ENCODE results near the gene SLC39A5.
"Not testable (repeated sequence)": the region's sequence is repeated elsewhere in the genome, so short reads cannot be mapped to it uniquely, and the experiment has no call there.

The SLC39A5 gene

DNA sequence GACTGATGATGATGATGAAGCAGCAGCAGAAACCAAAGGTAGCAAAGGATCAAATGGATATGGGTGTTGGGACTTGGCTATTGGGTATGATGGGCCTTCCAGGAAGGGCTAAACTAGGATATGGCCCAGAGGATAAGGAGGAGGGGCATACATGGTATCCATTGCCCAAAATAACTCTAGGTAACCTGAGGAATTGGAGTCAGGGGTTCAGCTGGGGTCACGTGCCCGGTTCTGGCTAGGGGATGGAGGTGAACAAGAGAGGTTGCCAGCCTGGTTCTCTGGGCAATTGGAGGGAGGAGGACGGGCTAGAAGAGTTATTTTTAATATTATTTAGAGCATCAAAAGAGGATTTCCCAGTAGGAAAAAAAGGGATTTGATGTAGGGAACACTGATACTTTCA is 31.1 kb downstream of the SLC39A5 start:
- TF ChIP-seq, protein P1, sequence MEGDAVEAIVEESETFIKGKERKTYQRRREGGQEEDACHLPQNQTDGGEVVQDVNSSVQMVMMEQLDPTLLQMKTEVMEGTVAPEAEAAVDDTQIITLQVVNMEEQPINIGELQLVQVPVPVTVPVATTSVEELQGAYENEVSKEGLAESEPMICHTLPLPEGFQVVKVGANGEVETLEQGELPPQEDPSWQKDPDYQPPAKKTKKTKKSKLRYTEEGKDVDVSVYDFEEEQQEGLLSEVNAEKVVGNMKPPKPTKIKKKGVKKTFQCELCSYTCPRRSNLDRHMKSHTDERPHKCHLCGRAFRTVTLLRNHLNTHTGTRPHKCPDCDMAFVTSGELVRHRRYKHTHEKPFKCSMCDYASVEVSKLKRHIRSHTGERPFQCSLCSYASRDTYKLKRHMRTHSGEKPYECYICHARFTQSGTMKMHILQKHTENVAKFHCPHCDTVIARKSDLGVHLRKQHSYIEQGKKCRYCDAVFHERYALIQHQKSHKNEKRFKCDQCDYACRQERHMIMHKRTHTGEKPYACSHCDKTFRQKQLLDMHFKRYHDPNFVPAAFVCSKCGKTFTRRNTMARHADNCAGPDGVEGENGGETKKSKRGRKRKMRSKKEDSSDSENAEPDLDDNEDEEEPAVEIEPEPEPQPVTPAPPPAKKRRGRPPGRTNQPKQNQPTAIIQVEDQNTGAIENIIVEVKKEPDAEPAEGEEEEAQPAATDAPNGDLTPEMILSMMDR (IDR thresholded peaks at IDR 0.05; ENCODE audit: borderline replicate concordance, insufficient read depth, low read depth, low read length) = no peak
- H3K4me3 ChIP-seq (ENCODE audit: low read depth, low read length) = no peak overlapping the region

DNA sequence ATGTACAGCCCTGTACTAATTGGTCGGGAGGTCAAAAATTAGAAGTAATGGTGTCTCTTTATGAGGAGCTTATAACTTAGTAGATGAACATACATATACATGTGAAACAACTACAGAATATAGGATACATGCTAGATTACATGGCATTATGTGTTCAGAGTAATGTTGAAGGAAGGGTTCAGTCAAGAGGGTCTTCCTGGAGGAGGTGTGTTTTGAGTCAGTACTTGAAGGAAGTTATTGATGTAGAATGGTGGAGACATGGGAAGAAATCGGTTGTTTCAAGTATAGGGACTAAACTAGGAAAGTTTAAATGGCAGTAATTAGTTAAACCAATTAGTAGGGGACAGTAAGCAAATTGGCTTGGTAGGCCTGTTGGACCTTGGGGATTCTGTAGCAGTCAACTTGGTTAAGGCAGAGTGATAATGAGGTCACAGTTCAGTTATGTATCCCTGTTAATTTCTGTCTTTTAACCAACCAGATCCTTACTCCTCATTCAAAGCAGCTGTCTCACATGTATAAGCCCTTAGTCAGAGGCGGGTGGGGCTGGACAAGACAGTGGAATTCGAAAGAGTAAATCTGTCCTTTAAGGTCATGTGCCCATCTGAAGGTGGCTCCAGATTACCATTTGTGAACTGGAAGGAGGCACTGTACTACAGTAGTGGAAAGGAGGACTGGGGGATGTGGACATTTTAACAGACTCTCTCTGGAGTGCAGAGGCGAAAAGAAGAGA is 31.8 kb downstream of the SLC39A5 start:
- TF ChIP-seq, protein P1 (IDR thresholded peaks at IDR 0.05; ENCODE audit: borderline replicate concordance, insufficient read depth, low read depth, low read length) = no peak
- H3K4me3 ChIP-seq (ENCODE audit: low read depth, low read length) = no peak overlapping the region

DNA sequence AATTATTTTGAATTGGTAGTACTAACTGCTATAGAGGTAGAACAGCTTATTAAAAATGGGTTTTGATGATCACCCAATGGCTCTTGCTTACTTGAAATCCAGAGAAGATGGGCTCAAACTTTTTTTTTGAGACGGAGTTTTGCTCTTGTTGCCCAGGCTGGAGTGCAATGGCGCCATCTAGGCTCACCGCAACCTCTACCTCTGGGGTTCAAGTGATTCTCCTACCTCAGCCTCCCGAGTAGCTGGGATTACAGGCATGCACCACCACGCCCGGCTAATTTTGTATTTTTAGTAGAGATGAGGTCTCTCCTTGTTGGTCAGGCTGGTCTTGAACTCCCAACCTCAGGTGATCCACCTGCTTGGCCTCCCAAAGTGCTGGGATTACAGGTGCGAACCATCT is 33.1 kb downstream of the SLC39A5 start:
- H3K4me3 ChIP-seq (ENCODE audit: low read depth, low read length) = not testable (repeated sequence)

DNA sequence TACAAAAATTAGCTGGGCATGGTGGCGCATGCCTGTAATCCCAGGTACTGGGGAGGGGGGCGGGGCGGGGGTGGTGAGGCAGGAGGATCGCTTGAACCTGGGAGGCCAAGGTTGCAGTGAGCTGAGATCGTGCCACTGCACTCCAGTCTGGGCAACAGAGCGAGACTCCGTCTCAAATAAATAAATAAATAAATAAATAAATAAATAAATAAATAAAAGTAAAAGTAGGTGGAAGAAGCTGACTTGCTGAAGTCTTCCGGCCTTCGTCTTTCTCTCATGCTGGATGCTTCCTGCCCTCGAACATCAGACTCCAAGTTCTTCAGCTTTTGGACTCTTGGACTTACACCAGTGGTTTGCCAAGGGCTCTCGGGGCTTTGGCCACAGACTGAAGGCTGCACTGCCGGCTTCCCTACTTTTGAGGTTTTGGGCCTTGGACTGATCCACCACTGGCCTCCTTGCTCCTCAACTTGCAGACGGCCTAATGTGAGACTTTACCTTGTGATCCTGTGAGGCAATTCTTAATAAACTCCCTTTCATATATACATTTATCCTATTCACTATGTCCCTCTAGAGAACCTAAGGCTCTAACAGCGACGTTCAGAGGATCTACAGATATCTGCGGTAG is 36.3 kb downstream of the SLC39A5 start:
- peak overlapping the region; percentile 87 for H3K4me3 ChIP-seq (ENCODE audit: low read depth, low read length)

DNA sequence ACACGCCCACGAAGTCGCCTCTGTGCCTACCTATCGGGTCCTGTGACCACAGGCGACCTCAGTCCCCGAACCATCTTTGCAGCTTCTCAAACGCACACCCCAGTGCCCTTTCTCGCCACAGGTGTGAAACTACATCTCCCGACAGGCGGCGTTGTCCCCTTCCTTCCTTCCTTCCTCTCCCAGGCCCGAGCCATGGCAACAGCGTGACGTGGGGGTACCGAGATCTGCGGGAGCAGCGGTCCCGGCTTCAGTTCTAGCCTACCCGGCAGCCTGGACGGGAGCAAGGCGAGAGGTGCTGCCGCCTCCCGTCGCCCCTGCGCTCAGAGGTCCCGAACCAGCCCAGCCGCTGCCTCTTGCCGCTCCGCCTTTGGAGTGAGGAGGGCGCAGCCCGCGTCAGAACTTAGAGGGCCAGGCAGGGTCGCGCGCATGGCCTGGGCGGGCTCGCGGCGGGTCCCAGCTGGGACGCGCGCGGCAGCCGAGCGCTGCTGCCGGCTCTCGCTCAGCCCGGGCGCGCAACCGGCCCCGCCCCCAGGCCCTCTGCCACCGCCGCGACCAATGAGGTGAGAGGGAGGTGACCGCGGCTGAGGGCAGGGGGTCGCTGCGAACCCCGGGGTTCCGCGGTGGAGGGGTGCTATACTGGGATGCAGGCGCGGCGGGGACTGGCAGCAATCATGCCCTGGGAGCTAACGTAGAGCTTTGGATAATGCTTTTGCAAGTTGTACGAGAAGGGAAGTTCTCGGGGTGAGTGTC is 37.0 kb downstream of the SLC39A5 start, which contains the start of gene COQ10A:
Gene COQ10A, plus strand, starts transcription at position 250 of the 750 bp plus-strand sequence. Its CDS starts 177 bp downstream, at position 427.
- peak within 1 kb of the TSS; percentile 87 for H3K4me3 ChIP-seq (ENCODE audit: low read depth, low read length)
- TF ChIP-seq, protein P1 (IDR thresholded peaks at IDR 0.05; ENCODE audit: borderline replicate concordance, insufficient read depth, low read depth, low read length) = peak; percentile 61; the same call in 1 of the 2 replicates

DNA sequence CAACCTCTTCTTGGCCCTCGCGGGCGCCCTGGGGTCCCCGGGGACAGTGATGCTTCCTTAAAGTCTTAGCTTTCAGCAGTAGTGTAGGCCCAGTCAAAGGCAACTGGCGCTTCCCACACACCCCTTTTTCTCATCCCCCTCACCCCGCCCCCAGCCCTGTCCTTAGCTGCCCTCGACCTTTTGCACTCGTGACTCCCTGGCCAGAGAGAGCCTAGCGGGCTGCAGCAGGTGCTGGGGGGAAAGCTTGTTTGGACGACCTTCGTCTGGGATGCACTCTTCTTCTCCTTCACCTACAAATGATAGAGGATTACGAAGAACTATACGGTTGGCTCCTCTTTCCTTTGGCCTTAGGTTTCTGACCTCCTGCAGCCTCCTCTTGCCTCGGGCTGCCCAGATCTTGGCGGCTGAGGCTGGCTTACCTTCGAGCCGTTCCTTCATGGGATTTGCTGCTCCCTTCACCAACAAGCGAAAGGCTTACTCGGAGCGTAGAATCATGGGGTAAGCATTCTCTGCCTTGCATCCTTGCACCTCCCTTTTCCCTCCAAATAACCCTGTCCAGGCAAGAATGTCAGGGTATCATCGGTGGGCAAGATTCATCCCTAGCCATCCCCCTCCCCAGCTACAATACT is 37.7 kb downstream of the SLC39A5 start:
- H3K4me3 ChIP-seq (ENCODE audit: low read depth, low read length) = peak overlapping the region; percentile 87
- TF ChIP-seq, protein P1 (IDR thresholded peaks at IDR 0.05; ENCODE audit: borderline replicate concordance, insufficient read depth, low read depth, low read length) = no peak

DNA sequence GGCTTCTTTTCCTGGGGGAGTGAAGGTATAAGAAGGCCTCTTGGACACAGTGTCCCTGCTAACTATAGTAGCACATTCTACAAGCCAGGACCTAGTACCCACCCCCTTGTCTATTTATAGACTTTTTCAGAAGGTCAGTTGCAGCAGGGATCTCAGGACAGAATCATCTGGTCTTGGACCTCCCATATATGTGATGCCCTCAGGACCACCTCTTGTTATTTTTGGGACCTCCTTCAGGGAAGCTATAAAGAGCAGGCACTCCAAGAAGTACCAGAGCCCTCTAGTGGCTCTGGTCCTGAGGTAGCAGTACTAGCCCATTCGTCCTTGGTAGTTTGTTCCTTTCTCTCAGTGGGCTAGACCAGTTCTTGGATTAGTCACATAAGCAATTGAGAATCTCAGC is 41.2 kb downstream of the SLC39A5 start:
- no peak overlapping the region for H3K4me3 ChIP-seq (ENCODE audit: low read depth, low read length)
- TF ChIP-seq, protein P1 (IDR thresholded peaks at IDR 0.05; ENCODE audit: borderline replicate concordance, insufficient read depth, low read depth, low read length) = peak; percentile 38; the same call in 1 of the 2 replicates

DNA sequence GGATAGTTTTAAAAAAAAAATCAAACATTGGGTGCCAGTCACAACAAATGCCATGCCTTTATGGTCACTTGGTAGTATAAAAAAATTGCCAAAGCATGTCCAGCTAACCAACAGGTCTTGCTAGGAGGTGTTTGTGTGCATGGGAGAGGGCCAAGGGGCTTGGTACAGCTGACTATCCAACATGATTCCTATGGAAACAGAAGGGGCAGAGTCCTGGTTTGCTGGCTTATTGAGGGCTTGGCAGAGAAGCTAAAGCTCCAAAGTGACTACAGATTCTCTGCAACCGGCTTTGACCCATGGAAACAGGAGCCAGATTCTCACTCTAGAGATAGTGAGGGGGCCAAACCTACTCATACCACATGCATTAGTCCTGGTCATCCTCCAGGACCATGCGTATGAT is 42.6 kb downstream of the SLC39A5 start:
- not testable (repeated sequence) for H3K4me3 ChIP-seq (ENCODE audit: low read depth, low read length)

Measured in GM12875 (cell line).